Measurements from ENCODE around the gene GNB5.

Gene GNB5

GRCh38 chr15:52146776-52147175, 44.4 kb downstream of the GNB5 start:
- no peak for DNase-seq (ENCODE audit: low read depth in 2 of 2, low spot score in 1 of 2)

DNA sequence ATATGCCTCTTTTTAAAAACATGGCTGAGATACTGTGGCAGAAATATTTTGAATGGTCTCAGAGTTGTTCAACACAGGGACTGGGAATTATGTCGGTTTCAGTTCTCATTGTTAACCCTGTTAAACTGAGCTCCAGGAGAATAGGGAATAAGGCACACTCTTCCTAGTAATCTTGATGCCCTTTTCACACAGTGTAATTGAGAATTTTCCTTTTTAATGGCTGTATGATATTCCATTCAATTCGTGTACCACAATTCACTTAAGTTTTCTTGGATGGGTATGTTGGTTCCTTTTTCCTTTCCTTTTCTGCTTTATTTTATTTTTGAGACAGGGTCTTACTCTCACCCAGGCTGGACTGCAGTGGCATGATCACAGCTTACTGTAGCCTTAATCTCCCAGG, 44.9 kb downstream of the GNB5 start:
- DNase-seq (ENCODE audit: low read depth in 2 of 2, low spot score in 1 of 2) = no peak

GRCh38 chr15:52144656-52145178, 46.5 kb downstream of the GNB5 start:
- DNase-seq (ENCODE audit: low read depth in 2 of 2, low spot score in 1 of 2) = no peak

DNA sequence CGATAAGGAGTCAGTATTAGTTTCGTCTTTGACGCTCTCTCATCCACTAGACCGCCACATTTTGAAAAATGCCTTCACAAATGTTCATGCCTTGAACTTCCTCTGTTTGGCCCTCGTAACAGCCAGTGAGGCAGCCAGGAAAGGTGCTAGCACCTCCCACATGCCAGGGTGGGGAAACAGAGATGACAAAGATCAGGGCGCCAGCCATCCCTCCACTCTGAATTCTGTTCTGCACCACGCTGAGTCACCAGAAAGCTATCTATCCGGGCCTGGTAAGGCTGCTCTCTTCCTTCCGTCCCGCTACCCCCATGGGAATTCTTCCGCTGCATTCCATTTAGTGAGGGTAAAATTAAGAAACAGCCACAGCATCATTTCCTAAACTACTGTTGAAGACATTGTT, 47.3 kb downstream of the GNB5 start:
- no peak for DNase-seq (ENCODE audit: low read depth in 2 of 2, low spot score in 1 of 2)

DNA sequence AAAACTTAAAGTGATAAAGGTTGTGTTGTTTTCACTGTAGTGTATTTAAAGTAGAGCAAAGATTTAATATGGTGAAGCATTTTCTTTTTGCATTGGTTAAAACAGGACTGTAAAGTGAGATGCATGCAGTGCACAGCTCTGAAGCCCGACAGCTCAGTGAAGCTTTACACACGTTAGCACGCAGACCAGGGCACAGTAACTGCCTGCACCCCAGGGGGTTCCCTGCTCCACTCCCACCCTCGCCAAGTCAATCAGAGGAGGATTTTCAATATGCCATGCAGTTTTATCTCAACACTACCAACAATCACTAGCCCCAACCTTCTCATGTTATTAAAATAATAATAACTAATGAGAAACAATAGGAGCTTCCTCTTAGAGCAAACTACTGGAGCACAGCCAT, 50.5 kb downstream of the GNB5 start:
- no peak for DNase-seq (ENCODE audit: low read depth in 2 of 2, low spot score in 1 of 2)

DNA sequence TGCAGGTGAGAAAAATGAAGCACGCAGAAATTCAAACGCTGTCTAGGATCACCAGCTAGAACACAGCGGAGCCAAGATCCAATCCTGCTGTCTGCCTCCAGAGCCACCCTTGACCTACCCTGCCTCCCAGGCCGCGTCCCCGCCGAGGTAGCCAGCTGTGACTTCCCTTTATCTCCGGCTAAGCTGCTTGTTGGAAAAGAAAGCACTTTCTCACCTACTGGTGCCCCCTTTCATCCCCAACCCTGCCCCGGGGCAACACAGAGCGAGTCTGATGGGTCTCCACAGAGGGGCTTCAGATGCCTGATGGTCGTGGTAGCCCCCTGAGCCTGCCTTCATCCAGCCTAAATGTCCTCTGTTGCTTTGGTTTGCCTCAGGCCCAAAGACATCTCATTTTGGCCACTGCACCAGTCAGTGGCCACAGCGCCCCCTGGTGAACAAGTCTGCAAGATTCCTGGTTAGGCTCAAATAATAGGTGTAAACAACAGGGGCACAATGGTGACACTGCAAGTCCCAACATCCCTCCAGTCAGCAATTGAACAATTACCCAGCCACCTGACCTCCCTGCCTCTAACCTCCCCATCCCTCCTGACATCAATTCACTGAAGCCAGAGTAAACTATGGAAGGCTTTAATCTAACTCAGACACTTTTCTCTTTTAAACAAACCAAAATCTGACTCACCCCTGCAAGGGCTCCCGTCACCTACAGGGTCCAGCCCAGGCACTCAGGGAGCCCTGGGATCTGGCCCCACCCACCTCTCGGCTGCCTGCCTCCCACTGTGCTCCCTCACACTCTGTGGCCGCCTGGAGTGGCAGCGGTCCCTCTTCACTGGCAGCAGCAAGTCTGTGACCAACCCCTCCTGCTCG, 51.4 kb downstream of the GNB5 start:
- DNase-seq (ENCODE audit: low read depth in 2 of 2, low spot score in 1 of 2) = peak; percentile 27 to 31

- no peak for DNase-seq (ENCODE audit: low read depth in 2 of 2, low spot score in 1 of 2)
Observed at GRCh38 chr15:52137432-52138357, 53.5 kb downstream of the GNB5 start.

DNA sequence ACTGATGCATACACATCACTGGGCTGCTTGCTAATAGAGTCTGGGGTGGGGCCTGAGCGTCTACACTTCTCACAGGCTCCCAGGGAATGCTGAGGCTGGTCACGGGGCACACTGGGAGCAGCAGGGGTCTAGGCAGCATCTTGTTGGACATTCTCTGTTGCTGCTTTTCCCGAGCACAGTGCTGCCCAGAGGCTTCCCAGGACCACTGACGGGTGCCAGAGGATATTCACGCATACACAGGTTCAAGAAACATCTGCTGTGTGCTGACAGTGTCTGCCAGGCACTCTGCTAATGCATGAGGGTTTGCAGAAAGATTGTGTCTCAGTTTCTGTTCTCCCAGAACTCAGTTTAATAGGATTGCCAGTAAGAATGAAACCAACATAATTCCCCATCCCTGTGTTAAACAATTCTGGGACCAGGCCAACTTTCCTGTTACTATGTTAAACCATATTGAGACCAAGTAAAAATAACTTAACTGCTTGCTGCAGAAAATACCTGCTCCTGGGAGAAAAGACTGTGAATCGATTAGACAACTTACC, 54.7 kb downstream of the GNB5 start:
- DNase-seq (ENCODE audit: low read depth in 2 of 2, low spot score in 1 of 2) = no peak

- DNase-seq (ENCODE audit: low read depth in 2 of 2, low spot score in 1 of 2) = no peak
Observed at GRCh38 chr15:52134502-52135144, 56.6 kb downstream of the GNB5 start.

DNA sequence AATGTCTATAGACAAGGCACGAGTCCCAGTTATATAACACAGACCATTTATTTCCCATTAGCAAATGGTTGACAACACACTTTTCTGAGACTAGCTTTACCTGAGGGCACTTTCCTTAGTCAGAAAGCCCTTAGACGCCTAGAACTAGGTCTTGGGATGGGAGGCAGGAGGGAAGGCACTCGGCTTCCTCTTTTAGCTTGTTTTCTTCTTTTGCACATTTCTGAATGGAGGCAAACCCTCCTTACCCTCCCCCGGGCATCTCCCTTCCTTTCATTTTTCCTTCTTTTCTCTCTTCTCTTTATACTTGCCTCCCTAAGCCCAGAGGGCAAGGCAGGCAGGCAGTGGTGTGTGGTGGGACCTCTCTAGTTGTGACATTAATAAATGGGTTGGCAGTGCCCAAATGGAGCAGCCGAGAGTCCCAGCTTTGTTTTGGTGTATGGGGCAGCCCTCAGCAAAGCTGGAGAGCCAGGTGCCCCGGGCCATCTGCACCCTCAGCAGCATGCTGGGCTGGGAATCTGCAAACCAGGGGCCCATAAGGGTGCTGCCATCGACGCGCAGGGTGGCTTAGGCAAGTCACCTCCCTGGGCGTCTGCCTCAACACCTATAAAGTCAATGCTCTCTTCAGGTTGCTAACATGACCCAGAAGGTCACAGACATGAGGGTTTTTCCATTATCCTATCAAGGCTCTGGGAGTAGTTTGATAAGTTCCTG, 57.5 kb downstream of the GNB5 start:
- DNase-seq (ENCODE audit: low read depth in 2 of 2, low spot score in 1 of 2) = no peak

DNA sequence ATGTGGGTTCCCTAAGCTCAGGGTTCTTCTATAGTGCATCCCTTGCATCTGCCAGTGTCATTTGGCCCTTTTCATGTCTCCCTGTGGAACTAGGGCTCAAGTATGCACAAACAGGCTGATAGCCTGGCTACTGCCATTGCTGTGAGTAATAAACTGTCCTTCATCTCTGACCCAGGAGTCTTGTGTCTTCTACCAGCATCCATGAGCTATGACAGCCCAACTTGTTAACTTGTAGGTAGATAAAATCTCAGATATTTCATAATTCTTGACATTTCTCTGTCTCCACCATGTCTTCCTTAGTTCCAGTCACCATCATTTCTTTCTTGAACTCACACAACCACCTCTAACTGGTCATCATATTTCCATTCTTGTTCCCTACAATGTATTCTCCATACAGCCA, 59.1 kb downstream of the GNB5 start:
- DNase-seq (ENCODE audit: low read depth in 2 of 2, low spot score in 1 of 2) = no peak

DNA sequence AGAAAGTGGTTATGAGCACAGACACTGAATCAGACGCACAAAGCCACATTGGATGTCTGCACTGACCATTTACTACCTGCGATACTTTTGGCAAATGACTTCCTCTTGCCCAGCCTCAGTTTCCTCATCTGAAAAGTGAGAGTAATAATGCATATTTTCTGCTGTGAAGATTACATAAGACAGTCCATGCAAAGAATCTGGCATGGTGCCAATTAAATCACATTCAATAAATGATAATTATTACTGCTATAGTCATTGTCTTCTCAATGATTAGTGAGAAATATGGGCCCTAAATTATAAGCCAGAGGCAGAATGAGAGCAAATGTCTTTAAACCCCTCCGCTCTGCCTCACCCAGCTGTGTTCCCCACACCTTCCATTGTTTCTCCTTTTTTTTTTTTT, 62.6 kb downstream of the GNB5 start:
- DNase-seq (ENCODE audit: low read depth in 2 of 2, low spot score in 1 of 2) = no peak

GRCh38 chr15:52124270-52124880, 66.8 kb downstream of the GNB5 start:
- no peak for DNase-seq (ENCODE audit: low read depth in 2 of 2, low spot score in 1 of 2)

GRCh38 chr15:52121896-52122295, 69.3 kb downstream of the GNB5 start:
- no peak for DNase-seq (ENCODE audit: low read depth in 2 of 2, low spot score in 1 of 2)

GRCh38 chr15:52121006-52121405, 70.2 kb downstream of the GNB5 start:
- DNase-seq (ENCODE audit: low read depth in 2 of 2, low spot score in 1 of 2) = no peak

GRCh38 chr15:52120488-52120887, 70.7 kb downstream of the GNB5 start:
- DNase-seq (ENCODE audit: low read depth in 2 of 2, low spot score in 1 of 2) = no peak

DNA sequence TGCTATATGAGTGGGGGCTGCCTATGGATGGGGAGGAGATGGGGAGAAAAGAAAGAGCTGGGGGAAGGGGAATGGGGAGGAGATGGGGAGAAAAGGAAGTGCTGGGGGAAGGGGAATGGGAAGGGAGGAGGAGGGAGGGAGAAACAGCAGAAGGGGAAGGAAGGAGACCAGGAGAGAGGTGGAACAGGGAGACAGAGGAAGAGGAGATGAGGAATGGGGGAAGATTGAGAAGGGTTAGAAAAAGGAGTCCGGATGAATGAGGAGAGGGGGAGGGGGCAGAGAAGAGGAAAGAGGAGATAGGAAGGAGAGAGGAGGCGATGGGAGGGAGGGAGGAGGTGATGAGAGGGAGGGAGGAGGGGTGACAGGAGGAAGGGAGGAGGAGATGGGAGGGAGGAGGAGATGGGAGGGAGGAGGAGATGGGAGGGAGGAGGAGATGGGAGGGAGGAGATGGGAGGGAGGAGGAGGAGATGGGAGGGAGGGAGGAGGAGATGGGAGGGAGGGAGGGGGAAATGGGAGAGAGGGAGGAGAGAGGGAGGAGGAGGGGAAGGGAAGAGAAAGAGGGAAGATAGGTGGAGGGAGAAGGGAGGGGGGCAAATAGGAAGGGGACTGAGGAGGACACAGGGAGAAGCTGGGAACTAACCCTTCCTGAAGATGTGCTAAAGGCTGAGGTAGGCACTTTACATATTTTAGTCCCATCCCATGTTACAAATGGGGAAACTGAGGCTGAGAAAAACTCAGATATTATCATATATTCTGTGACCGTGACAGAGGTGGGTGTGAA, 72.0 kb downstream of the GNB5 start:
- no peak for DNase-seq (ENCODE audit: low read depth in 2 of 2, low spot score in 1 of 2)

DNA sequence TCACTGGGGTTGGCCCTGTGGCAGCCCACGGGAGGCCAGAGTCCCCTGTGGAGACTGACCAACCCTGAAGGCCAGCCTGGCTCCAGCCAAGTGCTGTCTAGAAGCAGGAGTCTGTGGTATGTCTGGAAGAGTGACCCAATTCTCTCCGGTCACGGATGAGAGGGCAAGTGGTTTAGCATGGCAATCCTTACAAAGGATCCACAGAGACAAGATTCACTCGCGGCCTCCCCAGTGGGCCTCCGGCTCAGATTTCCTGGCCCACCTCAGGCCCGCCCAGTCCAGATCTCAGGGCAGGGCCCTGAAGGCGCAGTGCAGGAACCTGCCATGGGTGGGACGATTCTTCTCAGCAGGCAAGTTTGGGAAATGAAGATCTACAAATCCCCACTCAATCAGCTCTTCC, 73.6 kb downstream of the GNB5 start:
- no peak for DNase-seq (ENCODE audit: low read depth in 2 of 2, low spot score in 1 of 2)

Data from stimulated activated CD8-positive, alpha-beta memory T cell treated with anti-CD3 and anti-CD28 coated beads, Interleukin-4, amount 100 ng/mL, for 1 hour (primary cell).